CD4-positive, alpha-beta T cell treated with Interleukin-21 for 1 hour (primary cell): ENCODE results near the gene COX10.
A peak's percentile ranks its signal among the peaks of the same experiment; 100 is the strongest.
"Not testable (repeated sequence)": the region's sequence is repeated elsewhere in the genome, so short reads cannot be mapped to it uniquely, and the experiment has no call there.

Experiments
- DNase-seq: peaks from one replicate; pipeline ENCODE4 v3.0.0-alpha.2; 2020

Gene COX10

GRCh38 chr17:14069251-14070021 is at the start of gene COX10:
Gene COX10, plus strand, starts transcription at chr17:14069504. Its CDS starts 102 bp downstream, at chr17:14069606.
- peak; percentile 84 for DNase-seq

DNA sequence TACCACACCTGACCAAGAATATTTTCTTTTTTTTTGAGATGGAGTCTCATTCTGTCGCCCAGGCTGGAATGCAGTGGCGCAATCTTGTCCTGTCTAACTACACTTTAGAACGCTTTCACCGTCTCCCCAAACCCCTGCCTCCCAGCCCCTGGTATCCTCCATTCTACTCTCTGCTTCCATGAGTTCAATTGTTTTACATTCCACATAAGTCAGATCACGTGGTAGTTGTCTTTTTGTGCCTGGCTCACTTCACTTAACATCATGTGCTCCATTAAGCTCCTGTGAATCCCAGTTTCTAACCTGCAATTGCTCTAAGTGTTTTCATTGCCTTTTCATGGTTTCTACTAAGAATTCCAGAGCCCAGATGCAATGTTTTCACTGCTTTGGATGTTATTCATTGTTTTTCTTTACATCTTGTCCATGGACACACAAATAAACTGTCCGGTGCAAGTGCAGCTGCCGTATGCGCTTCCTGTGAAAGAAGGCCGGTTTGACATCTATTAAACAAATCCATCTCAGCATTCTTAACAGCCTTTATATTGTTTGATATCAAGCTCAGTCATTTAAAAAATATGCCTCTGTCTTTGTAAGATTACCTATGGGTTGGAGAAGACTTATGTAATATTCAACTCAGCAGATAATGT is 47.5 kb upstream of the COX10 start:
- not testable (repeated sequence) for DNase-seq

- DNase-seq = not testable (repeated sequence)
These were observed 39.5 kb upstream of the COX10 start for GRCh38 chr17:14029755-14030154.

- DNase-seq = no peak
These were observed 37.1 kb upstream of the COX10 start for GRCh38 chr17:14032234-14032633.

GRCh38 chr17:14033166-14033565 is 36.1 kb upstream of the COX10 start:
- no peak for DNase-seq

GRCh38 chr17:14037453-14037852 is 31.9 kb upstream of the COX10 start:
- DNase-seq = no peak

DNA sequence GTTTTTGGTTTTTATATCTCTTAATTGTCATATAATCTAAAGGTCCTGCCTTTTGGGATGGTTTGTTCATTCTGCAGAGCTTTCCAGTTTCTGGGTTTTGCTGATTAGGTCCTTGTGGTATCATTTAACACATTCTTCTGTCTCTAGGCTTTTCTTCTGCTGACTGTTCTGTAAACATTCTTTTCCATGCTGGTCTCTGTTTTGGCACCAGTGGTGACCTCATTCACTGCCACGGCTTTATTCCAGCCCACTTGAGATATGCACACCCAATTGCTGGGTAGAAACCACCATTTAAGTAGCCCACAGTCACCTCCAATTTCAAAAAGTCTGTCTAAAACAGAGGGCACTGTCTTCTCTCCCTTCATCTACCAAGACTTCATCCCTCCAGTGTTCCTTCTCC is 31.1 kb upstream of the COX10 start:
- DNase-seq = no peak

GRCh38 chr17:14042411-14042810 is 26.9 kb upstream of the COX10 start:
- DNase-seq = no peak

DNA sequence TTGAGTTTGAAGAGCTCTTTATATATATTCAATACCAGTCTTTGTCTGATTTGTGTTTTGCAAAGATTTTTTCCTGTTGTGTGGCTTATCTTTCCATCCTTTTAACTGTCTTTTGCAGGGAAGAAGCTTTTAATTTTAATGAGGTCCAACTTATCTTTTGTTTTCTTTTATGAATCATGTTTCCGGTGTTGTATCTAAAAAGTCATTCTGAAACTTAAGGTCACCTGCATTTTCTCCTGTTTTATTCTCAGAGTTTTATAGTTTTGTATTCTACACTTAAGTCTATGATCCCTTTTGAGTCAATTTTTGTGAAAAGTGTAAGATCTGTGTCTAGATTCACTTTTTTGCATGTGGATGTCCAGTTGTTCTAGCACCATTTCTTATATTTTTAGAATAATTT is 24.6 kb upstream of the COX10 start:
- no peak for DNase-seq

DNA sequence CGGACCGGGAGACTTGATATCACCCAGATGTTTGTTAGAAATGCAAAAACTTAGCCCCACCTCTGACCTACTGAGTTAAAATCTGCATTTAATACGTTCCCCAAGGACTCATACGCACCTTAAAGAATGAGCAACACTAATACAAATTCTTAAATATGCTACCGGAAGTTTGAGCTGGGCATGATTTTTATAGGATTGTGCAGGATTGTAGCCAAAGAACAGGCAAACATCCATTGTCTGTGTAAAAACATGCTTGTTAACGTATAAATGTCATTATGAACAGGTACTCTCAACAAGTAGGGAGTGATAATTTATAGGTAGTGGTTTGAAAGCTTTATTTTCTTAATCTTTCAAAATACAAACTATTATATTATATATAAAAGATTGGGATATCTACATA is 22.3 kb upstream of the COX10 start:
- DNase-seq = no peak

- DNase-seq = no peak
These were observed 21.7 kb upstream of the COX10 start for GRCh38 chr17:14047591-14047990.

GRCh38 chr17:14048169-14048568 is 21.1 kb upstream of the COX10 start:
- DNase-seq = peak; percentile 5

- no peak for DNase-seq
These were observed 18.7 kb upstream of the COX10 start for GRCh38 chr17:14050616-14051015.

GRCh38 chr17:14051692-14052091 is 17.6 kb upstream of the COX10 start:
- no peak for DNase-seq

GRCh38 chr17:14052886-14053615 is 16.3 kb upstream of the COX10 start:
- DNase-seq = no peak

- DNase-seq = no peak
These were observed 11.7 kb upstream of the COX10 start for GRCh38 chr17:14057591-14057990.

DNA sequence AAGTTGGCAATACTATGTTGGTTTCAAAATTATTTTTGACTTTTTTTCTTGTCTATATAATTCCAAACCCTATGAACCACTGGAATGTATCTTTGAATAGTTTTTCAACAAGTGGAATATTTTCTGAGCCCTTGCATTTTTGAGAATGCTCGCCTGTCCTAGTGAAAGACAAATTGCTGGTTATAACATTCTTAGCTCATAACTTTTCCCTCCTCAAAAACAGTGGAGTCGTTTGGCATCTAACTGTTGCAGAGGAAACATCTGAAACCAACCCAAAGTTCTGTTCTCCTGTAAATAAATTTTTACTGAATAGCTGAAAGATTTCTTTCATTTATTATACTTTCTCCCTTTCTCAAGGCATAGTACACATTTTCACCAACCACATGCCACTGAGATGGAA is 11.3 kb upstream of the COX10 start:
- no peak for DNase-seq

DNA sequence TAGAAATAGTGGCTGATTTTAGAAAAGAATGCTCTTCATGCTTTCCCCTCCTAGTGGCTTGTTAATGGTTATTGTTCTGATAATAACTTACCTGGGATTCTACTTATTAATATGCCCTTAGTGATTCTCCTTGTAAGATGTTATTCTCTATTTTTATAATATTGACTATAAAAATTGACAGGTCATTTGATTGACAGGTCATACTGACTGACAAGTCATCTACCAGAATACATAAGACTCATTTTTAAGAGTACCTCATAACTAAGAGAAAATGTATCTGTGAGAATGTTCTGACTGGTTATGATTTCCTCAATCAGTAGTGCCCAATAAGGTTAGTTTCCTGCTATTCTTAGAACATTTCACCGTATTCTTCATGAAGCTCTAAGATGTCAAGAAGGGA is 8.6 kb upstream of the COX10 start:
- DNase-seq = no peak

DNA sequence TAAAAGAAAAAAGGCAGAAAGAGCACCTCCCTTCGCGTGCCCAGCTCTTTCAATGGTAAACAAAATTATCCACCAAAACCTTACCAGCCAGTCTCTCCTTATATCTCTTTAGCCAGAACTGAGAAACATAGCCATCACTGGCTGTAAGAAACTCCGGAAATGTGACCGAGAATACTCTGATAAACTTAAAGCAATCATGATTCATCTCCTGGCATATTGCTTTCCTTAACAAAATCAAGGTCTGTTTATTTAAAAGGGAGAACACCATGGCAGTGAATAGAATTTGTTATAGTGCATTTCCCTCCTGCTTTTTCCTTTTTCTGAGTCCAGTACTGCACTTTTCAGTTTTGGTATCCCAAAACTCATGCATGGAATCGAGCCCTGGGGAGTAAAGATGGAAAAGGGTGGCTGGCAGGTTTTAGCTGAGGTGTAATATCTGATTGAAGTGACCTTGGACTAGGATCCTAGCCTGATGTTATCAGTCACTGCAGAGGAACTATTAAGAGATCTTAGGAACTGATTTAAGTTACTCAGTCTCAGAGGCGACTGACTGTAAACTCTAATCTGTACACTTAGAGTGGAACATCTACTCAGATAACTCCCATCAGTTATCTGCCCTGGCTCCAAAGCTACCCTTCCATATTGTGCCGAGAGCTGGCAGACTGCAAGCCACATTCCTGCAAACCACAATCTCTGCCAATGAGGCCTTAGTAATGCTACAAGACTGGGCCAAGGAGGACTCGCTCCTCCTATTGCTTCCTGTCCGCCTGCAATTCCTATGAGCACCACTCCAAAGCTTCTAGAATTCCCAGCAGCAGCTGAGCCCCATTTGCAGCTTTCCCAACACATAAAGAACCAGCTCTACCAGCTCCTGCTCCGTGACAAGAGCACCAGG is 7.4 kb upstream of the COX10 start:
- no peak for DNase-seq

DNA sequence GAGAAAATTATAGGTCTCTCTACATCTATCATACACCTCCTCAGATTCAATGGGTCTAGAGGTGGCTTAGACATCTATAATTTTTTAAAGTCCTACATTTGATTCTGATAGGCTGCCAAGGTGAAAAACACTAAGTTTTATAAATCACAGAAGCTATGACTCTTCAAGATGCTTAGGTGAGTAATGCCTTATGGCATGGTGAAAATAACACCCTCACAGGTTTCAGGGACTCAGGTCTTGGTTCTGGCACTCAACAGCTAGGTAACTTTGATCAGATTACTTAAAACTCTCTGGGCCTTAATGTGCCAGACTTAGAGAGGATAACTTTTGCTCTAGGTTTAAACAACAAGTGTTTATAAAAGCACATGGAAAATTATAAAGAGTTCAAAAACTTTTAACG is 2.0 kb upstream of the COX10 start:
- no peak for DNase-seq

DNA sequence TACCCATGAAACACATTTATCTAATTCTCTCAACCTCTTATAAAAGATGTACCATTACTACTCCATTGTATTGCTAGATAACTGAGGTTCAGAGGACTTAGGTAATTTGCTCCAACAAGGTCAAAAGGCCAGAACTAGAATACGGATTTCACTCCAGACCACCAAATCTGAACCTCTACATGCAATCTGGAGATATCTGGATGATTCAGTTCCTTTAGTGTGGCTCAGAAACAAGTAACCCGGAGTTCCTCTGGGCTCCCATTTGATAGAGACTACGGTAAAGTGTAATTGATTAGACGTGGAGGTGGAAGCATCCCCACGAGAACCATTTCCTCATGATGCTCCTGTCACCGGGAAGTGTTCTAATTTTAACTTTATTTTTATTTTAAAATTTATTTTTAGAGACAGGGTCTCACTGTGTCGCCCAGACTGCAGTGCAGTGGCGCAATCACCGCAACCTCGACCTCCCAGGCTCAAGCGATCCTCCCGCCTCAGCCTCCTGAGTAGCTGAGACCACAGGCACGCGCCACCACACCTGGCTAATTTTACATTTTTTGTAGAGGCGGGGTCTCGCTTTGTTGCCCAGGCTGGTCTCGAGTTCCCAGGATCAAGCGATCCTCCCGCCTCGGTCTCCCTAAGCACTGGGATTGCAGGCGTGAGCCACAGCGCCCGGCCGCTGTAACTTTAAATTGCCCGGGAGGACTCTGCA is 608 bp upstream of the COX10 start:
- no peak for DNase-seq

- no peak for DNase-seq
These were observed 1.2 kb downstream of the COX10 start for GRCh38 chr17:14070344-14070984.
